GM18511 (cell line): ENCODE measurements around the gene KLRC2.
"Not testable (repeated sequence)": the region's sequence is repeated elsewhere in the genome, so short reads cannot be mapped to it uniquely, and the experiment has no call there.

Experiments used
- ATAC-seq: cut with Tn5 transposase; IDR thresholded peaks from one replicate; pipeline ENCODE4 v1.9.1; 2021; ENCODE audit warnings: mild to moderate bottlenecking, moderate library complexity; ENCODE audit not compliant: unreplicated experiment

Gene KLRC2

DNA sequence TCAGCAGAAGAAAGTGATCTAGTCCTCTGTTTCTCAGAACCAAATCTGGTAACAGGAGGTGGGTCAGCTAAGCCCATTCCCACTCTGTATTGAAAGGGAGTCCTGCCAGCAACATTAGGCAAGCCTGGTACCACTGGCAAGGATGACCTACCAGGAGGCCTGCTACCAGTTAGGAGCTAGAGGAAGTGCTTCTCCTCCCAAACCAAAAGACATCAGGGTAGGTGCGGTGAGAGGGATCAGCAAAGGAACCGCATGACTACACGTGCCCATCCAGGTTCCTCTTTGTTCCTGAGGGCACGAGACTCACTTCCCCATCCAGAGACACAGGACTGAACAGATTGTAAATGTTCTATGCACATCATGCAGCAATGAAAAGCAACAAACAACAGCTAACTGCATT lies 29.1 kb downstream of the KLRC2 start:
- no peak for ATAC-seq

DNA sequence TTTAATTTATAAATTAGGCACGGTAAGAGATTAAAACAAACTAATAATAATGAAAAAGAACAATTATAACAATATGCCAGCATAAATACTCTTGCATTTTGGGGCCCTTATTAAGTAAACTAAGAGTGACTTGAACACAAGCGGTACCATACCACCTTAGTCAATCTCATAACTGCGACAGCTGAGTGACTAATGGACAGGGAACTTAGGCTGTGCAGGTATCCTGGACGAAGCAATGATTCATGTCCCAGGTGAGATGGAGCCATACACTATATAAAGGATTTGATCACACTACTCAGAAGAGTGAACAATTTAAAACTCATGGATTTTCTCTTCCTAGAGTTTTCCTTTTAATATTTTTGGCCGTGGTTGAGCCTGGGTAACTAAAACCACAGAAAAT lies 30.5 kb downstream of the KLRC2 start:
- ATAC-seq, result no peak

DNA sequence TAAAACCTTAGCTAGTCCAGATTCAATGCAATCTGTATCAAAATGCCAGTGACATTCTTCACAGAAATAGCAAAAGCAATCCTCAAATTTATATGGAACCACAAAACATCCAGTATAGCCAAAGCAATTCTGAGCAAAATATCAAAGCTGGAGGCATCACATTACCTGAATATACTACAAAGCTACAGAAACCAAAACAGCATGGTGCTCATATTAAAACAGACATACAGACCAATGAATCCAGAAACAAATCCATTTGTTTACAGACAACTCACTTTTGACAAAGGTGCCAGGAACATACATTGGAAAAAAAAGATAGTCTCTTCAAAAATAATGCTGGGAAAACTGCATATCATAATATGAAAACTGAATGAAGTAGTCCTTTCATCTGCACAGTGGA lies 31.0 kb downstream of the KLRC2 start:
- ATAC-seq, result no peak

DNA sequence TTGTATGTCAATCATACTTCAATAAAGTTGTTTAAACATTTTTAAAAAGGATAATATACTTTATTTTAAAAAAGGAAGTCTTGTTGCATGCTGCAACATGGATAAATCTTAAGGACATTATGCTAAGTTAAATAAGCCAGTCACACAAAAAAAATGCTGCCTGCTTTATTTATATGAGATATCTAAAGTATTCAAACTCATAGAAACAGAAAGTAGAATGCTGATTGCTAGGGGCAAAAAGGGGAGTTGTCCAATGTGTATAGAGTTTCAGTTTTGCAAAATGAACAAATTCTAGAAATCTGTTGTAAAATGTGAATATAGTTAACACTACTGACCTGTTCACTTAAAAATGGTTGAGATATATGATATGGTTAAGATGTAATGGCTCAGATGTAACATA lies 35.0 kb downstream of the KLRC2 start:
- no peak for ATAC-seq

DNA sequence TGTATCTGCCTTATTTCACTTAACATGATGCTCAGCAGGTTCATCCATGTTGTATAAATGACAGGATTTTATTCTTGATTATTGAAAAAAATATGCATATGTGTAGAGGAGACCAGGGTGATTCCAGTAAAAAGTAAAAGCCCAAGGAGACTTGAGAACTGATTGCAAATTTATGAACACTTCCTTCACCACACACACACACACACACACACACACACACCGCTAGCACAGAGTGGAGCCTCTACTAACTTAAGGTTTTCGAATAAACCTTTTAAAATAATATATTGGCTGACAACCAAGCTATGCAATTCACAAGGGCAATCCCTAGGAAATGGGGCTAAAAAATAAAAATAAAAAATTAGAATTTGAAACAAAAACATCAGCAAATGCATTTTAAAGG lies 37.6 kb downstream of the KLRC2 start:
- no peak for ATAC-seq

DNA sequence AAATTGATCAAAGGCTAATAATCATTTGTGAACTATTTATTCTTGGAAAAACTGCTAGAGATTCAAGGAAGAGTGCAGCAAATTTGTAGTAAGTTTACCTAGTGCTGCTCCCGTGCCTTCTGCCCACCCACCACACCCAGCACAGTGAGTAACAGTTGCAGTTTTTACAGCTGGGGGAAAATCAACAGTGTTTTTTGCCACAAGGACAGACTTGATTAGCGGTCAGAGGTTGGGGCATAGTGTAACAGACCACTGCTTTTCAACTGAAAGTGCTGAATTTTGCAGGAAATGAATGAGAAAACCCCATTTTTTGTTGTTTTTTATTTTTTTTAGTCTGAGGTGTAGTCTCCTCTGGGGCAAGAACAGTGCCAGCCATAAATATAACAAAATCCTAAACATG lies 38.5 kb downstream of the KLRC2 start:
- no peak for ATAC-seq

DNA sequence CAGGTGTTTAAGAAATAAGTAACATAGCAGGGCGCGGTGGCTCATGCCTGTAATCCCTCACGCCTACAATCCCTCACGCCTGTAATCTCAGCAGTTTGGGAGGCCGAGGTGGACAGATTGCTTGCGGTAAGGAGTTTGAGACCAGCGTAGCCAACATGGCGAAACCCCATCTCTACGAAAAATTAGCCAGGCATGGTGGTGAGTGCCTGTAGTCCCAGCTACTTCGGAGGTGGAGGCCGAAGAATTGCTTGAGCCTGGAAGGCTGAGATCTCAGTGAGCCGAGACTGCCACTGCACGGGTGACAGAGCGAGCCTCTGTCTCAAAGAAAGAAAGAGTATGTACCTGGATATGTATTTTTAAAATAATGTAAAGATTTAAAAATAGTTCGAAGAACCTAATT lies 39.6 kb downstream of the KLRC2 start:
- not testable (repeated sequence) for ATAC-seq

GRCh38 chr12:10395390-10395998 lies 40.3 kb downstream of the KLRC2 start:
- peak; percentile 84 for ATAC-seq

DNA sequence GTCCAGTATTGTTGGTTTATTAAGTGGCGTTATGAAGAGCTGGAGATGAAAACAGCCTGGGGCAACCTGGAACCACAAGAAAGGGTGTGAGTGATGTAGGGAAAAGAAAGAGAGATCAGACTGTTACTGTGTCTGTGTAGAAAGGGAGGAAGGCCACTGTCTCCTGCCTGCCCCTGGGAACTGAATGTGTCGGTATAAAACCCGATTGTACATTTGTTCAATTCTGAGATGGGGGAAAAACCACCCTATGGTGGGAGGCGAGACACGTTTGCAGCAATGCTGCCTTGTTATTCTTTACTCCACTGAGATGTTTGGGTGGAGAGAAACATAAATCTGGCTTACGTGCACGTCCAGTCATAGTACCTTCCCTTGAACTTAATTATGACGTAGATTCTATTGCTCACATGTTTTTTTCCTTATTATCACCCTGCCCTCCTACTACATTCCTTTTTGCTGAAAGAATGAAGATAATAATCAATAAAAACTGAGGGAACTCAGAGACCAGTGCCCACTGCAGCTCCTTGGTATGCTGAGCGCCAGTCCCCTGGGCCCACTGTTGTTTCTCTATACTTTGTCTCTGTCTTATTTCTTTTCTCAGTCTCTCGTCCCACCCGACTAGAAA lies 41.2 kb downstream of the KLRC2 start:
- ATAC-seq, result not testable (repeated sequence)

DNA sequence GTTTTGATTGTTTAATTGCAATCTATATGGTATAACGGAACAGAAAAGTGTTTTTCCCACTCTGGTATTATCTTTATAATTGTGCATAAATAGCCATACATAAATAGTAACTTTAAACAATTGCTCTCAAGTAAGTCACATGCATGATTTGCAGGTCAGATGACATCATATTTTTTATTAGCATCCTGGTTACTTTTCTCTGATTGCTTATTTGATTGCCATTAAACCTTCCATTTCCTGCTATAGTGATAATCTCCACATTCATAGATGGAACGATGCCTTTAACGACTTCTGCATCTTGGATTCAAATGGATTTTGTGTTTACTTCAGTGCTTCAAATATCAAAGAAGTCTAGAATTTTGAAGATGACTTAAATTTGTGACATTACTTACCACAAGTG lies 42.5 kb downstream of the KLRC2 start:
- ATAC-seq, result no peak

- ATAC-seq, result peak; percentile 79
These were observed 43.3 kb downstream of the KLRC2 start for GRCh38 chr12:10392394-10392930.

GRCh38 chr12:10390991-10391390 lies 44.8 kb downstream of the KLRC2 start:
- ATAC-seq, result not testable (repeated sequence)

DNA sequence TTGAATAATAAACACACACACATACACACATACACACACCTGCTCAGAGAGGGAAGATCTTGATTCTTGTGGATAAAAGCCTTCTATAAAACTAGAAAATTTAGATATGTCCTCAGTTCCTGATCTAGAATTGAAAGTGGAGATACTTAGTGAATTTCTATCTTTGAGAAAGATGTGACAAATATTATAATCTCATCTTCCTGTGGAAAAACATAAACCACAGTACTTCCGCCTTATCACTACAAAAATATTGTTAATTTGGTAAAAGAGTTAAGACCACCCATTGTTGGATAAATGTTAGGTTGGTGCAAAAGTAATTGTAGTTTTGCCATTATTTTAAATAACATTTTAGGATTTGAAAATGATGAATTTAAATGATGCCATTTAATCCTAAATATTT lies 45.9 kb downstream of the KLRC2 start, which contains the start of gene KLRK1:
Gene KLRK1, minus strand, starts transcription at position 138 of the 400 bp plus-strand sequence. CDS start 1,231 bp downstream, outside the sequence.
- ATAC-seq, result no peak

DNA sequence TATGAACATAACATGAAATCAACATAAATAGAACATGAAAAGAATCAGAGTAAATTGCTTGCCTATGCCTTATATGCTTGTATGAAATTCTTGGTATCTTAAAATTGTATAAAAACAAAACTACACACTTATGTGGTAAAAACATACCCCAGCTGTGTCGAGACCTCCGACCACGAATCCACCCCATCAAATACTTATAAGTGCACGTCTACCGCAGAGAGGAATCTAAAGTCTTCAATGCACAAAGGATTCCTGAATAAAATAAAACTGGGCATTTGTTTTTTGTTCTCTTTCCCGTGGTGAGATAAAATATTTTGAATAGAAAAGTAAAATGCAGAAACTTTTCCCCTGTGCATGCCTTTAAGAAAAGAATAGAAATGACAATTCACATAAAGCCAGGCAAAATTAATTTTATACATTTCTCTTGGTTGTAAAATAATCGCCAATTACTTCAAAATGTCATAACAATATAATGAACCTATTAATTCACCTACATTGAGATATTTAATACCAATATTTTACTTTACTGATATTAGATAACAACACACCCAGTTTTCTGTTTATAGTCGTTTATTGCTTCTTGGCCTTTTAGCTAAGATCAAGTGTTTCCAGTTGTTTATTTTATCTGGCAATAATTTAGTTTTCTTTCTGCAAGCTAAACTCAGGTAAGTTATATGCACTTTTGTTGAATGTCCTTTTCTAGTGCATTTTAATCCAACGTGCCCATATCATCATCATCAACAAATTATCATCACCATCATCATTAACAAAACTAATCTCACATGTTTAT lies 47.0 kb downstream of the KLRC2 start:
- no peak for ATAC-seq

DNA sequence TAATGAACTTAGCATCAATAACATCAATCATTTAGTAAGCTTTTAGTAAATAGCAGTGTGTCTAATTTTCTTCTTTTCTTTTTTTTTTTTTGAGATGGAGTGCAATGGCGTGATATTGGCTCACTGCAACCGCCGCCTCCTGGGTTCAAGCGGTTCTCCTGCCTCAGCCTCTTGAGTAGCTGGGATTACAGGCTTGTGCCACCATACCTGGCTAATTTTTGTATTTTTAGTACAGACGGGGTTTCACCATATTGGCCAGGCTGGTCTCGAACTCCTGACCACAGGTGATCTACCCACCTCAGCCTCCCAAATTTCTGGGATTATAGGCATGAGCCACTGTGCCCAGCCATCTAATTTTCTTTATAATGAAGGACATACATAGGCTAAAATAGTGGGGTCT lies 48.3 kb downstream of the KLRC2 start:
- not testable (repeated sequence) for ATAC-seq

GRCh38 chr12:10386857-10387256 lies 49.0 kb downstream of the KLRC2 start:
- no peak for ATAC-seq

DNA sequence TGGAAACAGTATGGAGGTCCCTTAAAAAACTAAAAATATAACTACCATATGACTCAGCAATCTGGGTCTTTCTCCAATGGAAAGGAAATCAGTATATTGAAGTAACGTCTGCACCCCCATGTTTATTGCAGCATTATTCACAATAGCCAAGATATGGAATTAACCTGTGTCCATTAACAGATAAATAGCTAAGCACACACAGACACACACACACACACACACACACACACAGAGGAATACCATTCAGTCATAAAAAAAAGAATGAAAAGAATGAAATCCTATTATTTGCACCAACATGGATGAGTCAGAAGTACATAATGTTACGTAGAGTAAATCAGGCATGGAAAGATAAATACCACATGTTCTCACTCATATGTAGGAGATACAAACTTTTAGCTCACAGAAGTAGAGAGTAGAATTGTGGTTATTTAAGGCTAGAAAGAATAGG lies 50.6 kb downstream of the KLRC2 start:
- ATAC-seq, result no peak

GRCh38 chr12:10384191-10384590 lies 51.6 kb downstream of the KLRC2 start:
- ATAC-seq, result no peak

GRCh38 chr12:10381928-10382628 lies 53.7 kb downstream of the KLRC2 start:
- ATAC-seq, result no peak
